Keratinocyte (primary cell): ENCODE results near the gene CMIP. TPM values are rescaled to one million over a fixed set of nuclear protein-coding genes. Genes with fewer than 3 reads are reported as not detected.

ENCODE experiments used
- DNase-seq: peaks from one replicate; pipeline ENCODE4 v3.0.0-alpha.2; 2011; ENCODE audit warnings: low read depth, missing footprints, low spot score
- FAIRE-seq: peaks from 2 replicates; lab custom pipeline; 2011; peaks lifted over from hg19 to GRCh38; lab: Jason Lieb, UNC
- H2AFZ ChIP-seq: 2 replicates; pipeline ENCODE4 v1.6.0; 2012; ENCODE audit warnings: low read length, control low read depth, inconsistent platforms; ENCODE audit not compliant: control insufficient read depth
- H3K27ac ChIP-seq: 2 replicates; pipeline ENCODE4 v1.5.1; 2011; ENCODE audit warnings: low read length; ENCODE audit not compliant: control insufficient read depth, insufficient read depth
- H3K27me3 ChIP-seq: 3 replicates; pipeline ENCODE4 v1.6.0; 2011; ENCODE audit warnings: low read length; ENCODE audit not compliant: control insufficient read depth, insufficient read depth; ENCODE audit errors: extremely low read depth
- H3K36me3 ChIP-seq, 2 experiments: 2 replicates in 1 of 2; 3 replicates in 1 of 2; pipeline ENCODE4 v1.5.1; 2011; ENCODE audit warnings: low read length in 2 of 2, mild to moderate bottlenecking in 1 of 2; ENCODE audit not compliant: control insufficient read depth in 2 of 2, insufficient read depth in 2 of 2; ENCODE audit errors: extremely low read depth in 1 of 2
- H3K4me1 ChIP-seq: 3 replicates; pipeline ENCODE4 v1.5.1; 2011; ENCODE audit warnings: low read length; ENCODE audit not compliant: control insufficient read depth, insufficient read depth; ENCODE audit errors: extremely low read depth
- H3K4me2 ChIP-seq: 3 replicates; pipeline ENCODE4 v1.6.0; 2011; ENCODE audit warnings: low read depth, low read length; ENCODE audit not compliant: control insufficient read depth, insufficient read depth; ENCODE audit errors: extremely low read depth
- H3K4me3 ChIP-seq, 3 experiments: fragments of 200-600 bp in 1 of 3; sonication (generic) in 1 of 3; 2 replicates in 2 of 3; 3 replicates in 1 of 3; pipeline ENCODE4 v1.5.1; 2011 to 2016; ENCODE audit warnings: low read length in 3 of 3, mild to moderate bottlenecking in 3 of 3, control low read depth in 2 of 3, inconsistent platforms in 1 of 3, low read depth in 1 of 3, mixed read lengths in 1 of 3, mixed run types in 1 of 3, moderate library complexity in 1 of 3; ENCODE audit not compliant: control insufficient read depth in 2 of 3, insufficient read depth in 2 of 3; ENCODE audit errors: extremely low read depth in 1 of 3
- H3K79me2 ChIP-seq: 2 replicates; pipeline ENCODE4 v1.6.0; 2012; ENCODE audit warnings: low read length; ENCODE audit not compliant: control insufficient read depth, insufficient read depth
- H3K9ac ChIP-seq: 3 replicates; pipeline ENCODE4 v1.6.0; 2011; ENCODE audit warnings: low read length; ENCODE audit not compliant: control insufficient read depth, insufficient read depth; ENCODE audit errors: extremely low read depth
- H3K9me1 ChIP-seq: 3 replicates; pipeline ENCODE4 v1.6.0; 2011; ENCODE audit warnings: low read length; ENCODE audit not compliant: control insufficient read depth, insufficient read depth; ENCODE audit errors: extremely low read depth
- H3K9me3 ChIP-seq: 2 replicates; pipeline ENCODE4 v1.5.1; 2012; ENCODE audit warnings: low read depth, low read length; ENCODE audit not compliant: control insufficient read depth
- H4K20me1 ChIP-seq: 3 replicates; pipeline ENCODE4 v1.6.0; 2011; ENCODE audit warnings: low read length; ENCODE audit not compliant: control insufficient read depth, insufficient read depth; ENCODE audit errors: extremely low read depth
- CTCF ChIP-seq, 3 experiments: IDR thresholded peaks in 1 of 3; conservative IDR thresholded peaks in 1 of 3; optimal IDR thresholded peaks in 1 of 3; 2 replicates in 2 of 3; 3 replicates in 1 of 3; pipeline versions ENCODE3 to v1.5.1; 2011; ENCODE audit warnings: low read length in 3 of 3, mild to moderate bottlenecking in 3 of 3, moderate library complexity in 2 of 3, control low read depth in 1 of 3, inconsistent platforms in 1 of 3; ENCODE audit not compliant: insufficient read depth in 2 of 3; ENCODE audit errors: extremely low read depth in 1 of 3
- EZH2 ChIP-seq: IDR thresholded peaks from one replicate; pipeline ENCODE4 v1.6.1; 2012; ENCODE audit warnings: inconsistent platforms, mild to moderate bottlenecking, low read length, moderate library complexity
- dilution Hi-C: fragments of 300-500 bp; cut with MboI; formaldehyde crosslinking; loops from one replicate; pipeline ENCODE4 v1.7.0; 2020; ENCODE audit warnings: low sequenced_read_pairs; ENCODE audit not compliant: extremely low pct_ligation_motif_present
- polyA plus RNA-seq, 5 experiments: library from polyadenylated mRNA; depleted of rRNA in 3 of 5; stranded (reverse) in 3 of 5; stranded (forward) in 1 of 5; unstranded in 1 of 5; fragments of >200 nt; gene quantifications; 1 replicate in 1 of 5; 2 replicates in 3 of 5; 3 replicates in 1 of 5; pipeline versions ENCODE4 v1.2.1 to v1.2.3, GENCODE V29; 2011 to 2012; ENCODE audit warnings: missing spikeins in 2 of 5, low read depth in 1 of 5, low replicate concordance in 1 of 5

CMIP gene
- polyA plus RNA-seq, 1 donor (not counting 4 experiments of a cell fraction or from before 2014, with no cell fraction given): 5.0 TPM

DNA sequence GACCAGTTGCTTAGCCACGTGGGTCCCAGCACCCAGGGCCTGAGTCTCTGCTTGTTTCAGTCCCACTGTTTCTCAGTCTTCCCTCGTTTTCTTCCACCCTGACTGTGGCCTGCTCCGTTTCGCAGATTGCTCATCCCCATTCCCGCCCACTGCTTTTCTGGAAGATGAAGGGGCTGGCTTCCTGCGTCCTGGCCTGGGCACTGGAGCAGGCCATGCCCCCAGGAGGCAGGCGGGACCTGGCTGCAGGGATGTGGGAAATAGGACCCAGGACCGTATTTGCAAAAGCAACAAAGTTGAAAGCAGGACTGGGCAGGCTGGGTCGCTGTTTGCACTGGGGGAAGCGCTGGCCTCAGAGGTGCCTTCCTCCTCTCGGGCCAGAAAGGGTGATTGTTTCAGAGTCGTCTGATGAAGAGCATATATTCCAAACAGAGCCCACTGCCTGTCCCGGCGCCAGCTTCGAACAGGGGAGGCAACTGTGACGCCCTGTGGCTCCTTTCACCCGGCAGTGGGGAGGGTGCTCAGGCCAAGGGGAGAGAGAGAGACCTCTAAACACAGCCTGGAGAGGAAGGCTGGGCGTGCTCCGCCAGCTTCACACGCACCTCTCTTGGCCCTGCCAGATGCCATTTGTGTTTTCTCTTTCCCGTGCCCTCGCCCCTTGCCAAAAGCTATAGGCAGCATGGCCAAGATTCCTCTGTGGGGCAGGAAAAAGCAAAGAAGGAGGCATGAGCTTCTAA, 108.6 kb downstream of the CMIP start:
- Histone ChIP-seq H3K36me3 (peaks cover 5 to 9% of the 10 kb centered on the region in 2 experiments), H2AFZ (no peak overlapping the region), H3K4me3 (no peak overlapping the region), H3K79me2 (peaks cover 99% of the 10 kb centered on the region), H4K20me1 (peaks cover 3% of the 10 kb centered on the region), H3K9me3 (no peaks in the 10 kb centered on the region), H3K27ac (peak overlapping the region; percentile 61), H3K9me1 (peaks cover 10% of the 10 kb centered on the region), H3K9ac (peak overlapping the region; percentile 66), H3K4me2 (peak overlapping the region; percentile 64), H3K27me3 (no peaks in the 10 kb centered on the region), H3K4me1 (peaks cover 52% of the 10 kb centered on the region)
- DNase-seq (no peak), FAIRE-seq (no peak)
- TF ChIP-seq CTCF (optimal IDR thresholded peaks at IDR 0.05 in 1 of 3, IDR thresholded peaks at IDR 0.05 in 1 of 3, conservative IDR thresholded peaks at IDR 0.05 in 1 of 3; ENCODE audit: extremely low read depth in 1 of 3, insufficient read depth in 2 of 3, low read length in 3 of 3) (no peak), EZH2 (no peak)
- dilution Hi-C loops: no loop called here

DNA sequence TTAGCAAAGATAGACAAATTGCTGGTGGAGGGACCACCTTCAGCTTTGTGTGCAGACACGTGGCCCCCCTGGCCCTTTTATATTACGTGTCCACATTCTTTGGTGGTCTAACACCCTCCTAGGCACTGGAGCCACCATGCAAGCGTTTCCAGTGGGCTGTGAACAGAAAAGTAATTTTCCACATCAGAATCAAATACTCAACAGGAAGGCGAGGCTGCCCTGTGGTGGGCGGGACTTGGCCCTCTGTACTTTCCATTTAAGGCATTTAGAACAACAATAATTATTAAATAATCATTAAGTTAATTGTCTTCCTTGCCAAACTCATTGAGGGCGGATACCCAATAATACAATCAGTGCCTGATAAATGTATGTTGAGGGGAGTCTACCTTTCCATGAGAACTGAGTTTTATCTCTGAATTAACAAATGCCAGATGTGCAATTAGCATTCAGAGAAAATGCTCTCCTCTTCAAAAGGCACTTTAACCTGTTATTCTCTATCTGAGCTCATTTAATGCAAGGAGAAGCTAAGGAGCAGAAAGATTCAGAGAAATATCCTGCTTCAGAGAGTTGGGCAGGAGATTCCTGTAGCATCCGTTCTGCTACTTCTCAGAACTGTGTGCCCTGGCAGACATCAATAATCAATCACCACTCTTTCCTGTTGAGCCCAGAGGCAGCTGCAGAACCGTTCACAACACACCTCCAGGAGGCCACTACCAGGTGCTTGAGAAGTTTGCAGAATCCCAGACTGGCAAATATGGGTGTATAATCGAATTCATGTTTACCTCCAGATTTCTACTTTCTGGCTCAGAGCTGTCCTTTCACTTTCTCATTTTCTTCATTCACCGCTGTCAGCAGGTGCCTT, 109.4 kb downstream of the CMIP start:
- H3K9me1 ChIP-seq: peaks cover 16% of the 10 kb centered on the region
- FAIRE-seq (no peak), DNase-seq (no peak)
- dilution Hi-C loops: no loop called here
- no peaks in the 10 kb centered on the region for H3K9me3 ChIP-seq
- H3K4me2 ChIP-seq: peak overlapping the region; percentile 64
- peak overlapping the region; percentile 61 for H3K27ac ChIP-seq
- no peaks in the 10 kb centered on the region for H3K27me3 ChIP-seq
- H3K79me2 ChIP-seq: peaks cover 99% of the 10 kb centered on the region
- TF ChIP-seq EZH2 (no peak), CTCF (optimal IDR thresholded peaks at IDR 0.05 in 1 of 3, IDR thresholded peaks at IDR 0.05 in 1 of 3, conservative IDR thresholded peaks at IDR 0.05 in 1 of 3; ENCODE audit: extremely low read depth in 1 of 3, insufficient read depth in 2 of 3, low read length in 3 of 3) (no peak)
- H3K36me3 ChIP-seq: peaks cover 5 to 9% of the 10 kb centered on the region in 2 experiments
- peaks cover 3% of the 10 kb centered on the region for H4K20me1 ChIP-seq
- no peak overlapping the region for H2AFZ ChIP-seq
- no peak overlapping the region for H3K4me3 ChIP-seq
- H3K4me1 ChIP-seq: peaks cover 57% of the 10 kb centered on the region
- H3K9ac ChIP-seq: peak overlapping the region; percentile 66
